Activated T-helper 9 cell treated with anti-CD3 and anti-CD28 coated beads, Interleukin-2, amount 50 U/mL, for 16 hours (primary cell): Measurements from ENCODE around the gene KIAA0753.

Experiments used
- DNase-seq: peaks from one replicate; pipeline ENCODE4 v3.0.0-alpha.2; 2020; ENCODE audit warnings: low read depth

Gene KIAA0753

GRCh38 chr17:6569370-6570285 lies 70.9 kb downstream of the KIAA0753 start:
- DNase-seq: no peak

GRCh38 chr17:6568184-6568758 lies 72.2 kb downstream of the KIAA0753 start:
- no peak for DNase-seq

- no peak for DNase-seq
Observed at GRCh38 chr17:6567528-6568183, 72.9 kb downstream of the KIAA0753 start.

GRCh38 chr17:6561446-6561845 lies 79.1 kb downstream of the KIAA0753 start:
- DNase-seq: no peak

- no peak for DNase-seq
Observed at GRCh38 chr17:6560496-6560895, 80.0 kb downstream of the KIAA0753 start.

GRCh38 chr17:6559753-6560215 lies 80.7 kb downstream of the KIAA0753 start:
- DNase-seq: no peak

GRCh38 chr17:6558932-6559752 lies 81.4 kb downstream of the KIAA0753 start:
- no peak for DNase-seq

- DNase-seq: no peak
Observed at GRCh38 chr17:6558276-6558675, 82.2 kb downstream of the KIAA0753 start.

GRCh38 chr17:6557040-6557438 lies 83.5 kb downstream of the KIAA0753 start:
- DNase-seq: no peak

- DNase-seq: no peak
Observed at GRCh38 chr17:6556121-6557039, 84.1 kb downstream of the KIAA0753 start, which contains the start of gene PITPNM3. Gene PITPNM3, minus strand, starts transcription at chr17:6556555. Its CDS starts 149 bp downstream, at chr17:6556406.

- no peak for DNase-seq
Observed at GRCh38 chr17:6555331-6556120, 85.0 kb downstream of the KIAA0753 start.

- DNase-seq: no peak
Observed at GRCh38 chr17:6554871-6555330, 85.6 kb downstream of the KIAA0753 start.

- no peak for DNase-seq
Observed at GRCh38 chr17:6554342-6554741, 86.2 kb downstream of the KIAA0753 start.

- DNase-seq: no peak
Observed at GRCh38 chr17:6551869-6552531, 88.5 kb downstream of the KIAA0753 start.

- DNase-seq: no peak
Observed at GRCh38 chr17:6551356-6551755, 89.2 kb downstream of the KIAA0753 start.

- DNase-seq: no peak
Observed at GRCh38 chr17:6549384-6550036, 91.0 kb downstream of the KIAA0753 start.

- DNase-seq: no peak
Observed at GRCh38 chr17:6548578-6549330, 91.8 kb downstream of the KIAA0753 start.

- DNase-seq: no peak
Observed at GRCh38 chr17:6548034-6548433, 92.5 kb downstream of the KIAA0753 start.
